HepG2 (cell line): ENCODE data around the gene GPS1. TPM values are rescaled to one million over a fixed set of nuclear protein-coding genes. Genes with fewer than 3 reads are reported as not detected.

Experiments
- ATAC-seq: fragments of 200-7000 bp; cut with Tn5 transposase; 3 replicates; pipeline ENCODE4 v1.9.1; 2020; ENCODE audit warnings: mild to moderate bottlenecking, moderate library complexity
- BruUV-seq: library from RNA; stranded (reverse); fragments of 400-500 nt; replicated peaks from 2 replicates; lab custom pipeline; 2021; lab: Mats Ljungman, UMichigan
- CTCF ChIA-PET: fragments of 300-600 bp; formaldehyde crosslinking; extraction: SDS; loops from one replicate; lab custom pipeline; 2021; ENCODE audit warnings: low total read pairs, inconsistent platforms, low intra/inter-chr PET ratio; lab: Yijun Ruan, JAX
- POLR2A ChIA-PET: fragments of 350-600 bp; sonication (Branson Sonifier 250); formaldehyde crosslinking; loops from one replicate; lab custom pipeline; 2020; ENCODE audit warnings: antibody characterized with exemption, inconsistent platforms; lab: Yijun Ruan, JAX
- DNase-seq: peaks from one replicate; pipeline ENCODE4 v3.0.0-alpha.2; 2015; ENCODE audit warnings: low spot score
- FAIRE-seq: peaks from 3 replicates; lab custom pipeline; 2011; peaks lifted over from hg19 to GRCh38; lab: Jason Lieb, UNC
- H2AFZ ChIP-seq: one replicate; pipeline ENCODE4 v1.6.1; 2011; ENCODE audit warnings: low read length, inconsistent platforms
- H3K27ac ChIP-seq: fragments of 300-600 bp; 3 replicates; pipeline ENCODE4 v1.8.0; 2011; ENCODE audit warnings: mixed run types, mild to moderate bottlenecking, mixed read lengths, low read length, inconsistent platforms; ENCODE audit not compliant: insufficient read depth; ENCODE audit errors: extremely low read length
- H3K27me3 ChIP-seq, 2 experiments: fragments of 200-600 bp in 1 of 2; 2 replicates in 1 of 2; 3 replicates in 1 of 2; pipeline versions ENCODE4 v1.6.0 to v1.8.0; 2011; ENCODE audit warnings: low read length in 2 of 2, mild to moderate bottlenecking in 2 of 2, moderate library complexity in 2 of 2, inconsistent platforms in 1 of 2; ENCODE audit not compliant: insufficient read depth in 2 of 2, control insufficient read depth in 1 of 2
- H3K36me3 ChIP-seq, 2 experiments: fragments of 200-600 bp in 1 of 2; replicated peaks in 1 of 2; 2 replicates in 1 of 2; 3 replicates in 1 of 2; pipeline versions ENCODE4 v1.5.1 to v1.8.0; 2011; ENCODE audit warnings: low read length in 2 of 2, inconsistent platforms in 1 of 2; ENCODE audit not compliant: insufficient read depth in 2 of 2, control insufficient read depth in 1 of 2
- H3K4me1 ChIP-seq: 2 replicates; pipeline ENCODE4 v1.5.1; 2012; ENCODE audit warnings: low read length, inconsistent platforms; ENCODE audit not compliant: insufficient read depth
- H3K4me2 ChIP-seq: 2 replicates; pipeline ENCODE4 v1.6.0; 2011; ENCODE audit warnings: low read depth, low read length, inconsistent platforms
- H3K4me3 ChIP-seq, 3 experiments: fragments of 200-600 bp in 1 of 3; sonication (generic), shearing (Covaris generic) in 1 of 3; replicated peaks in 1 of 3; 2 replicates each; pipeline ENCODE4 v1.5.1; 2011 to 2016; ENCODE audit warnings: low read length in 3 of 3, inconsistent platforms in 2 of 3, low read depth in 2 of 3, mild to moderate bottlenecking in 2 of 3, control low read depth in 1 of 3, mixed read lengths in 1 of 3; ENCODE audit not compliant: insufficient read depth in 1 of 3
- H3K79me2 ChIP-seq: one replicate; pipeline ENCODE4 v1.6.1; 2011; ENCODE audit warnings: low read length, inconsistent platforms; ENCODE audit not compliant: insufficient read depth
- H3K9ac ChIP-seq: 2 replicates; pipeline ENCODE4 v1.6.0; 2011; ENCODE audit warnings: mild to moderate bottlenecking, low read depth, low read length, inconsistent platforms; ENCODE audit not compliant: insufficient read depth
- H3K9me3 ChIP-seq: 2 replicates; pipeline ENCODE4 v1.5.1; 2012; ENCODE audit warnings: mild to moderate bottlenecking, low read length
- H4K20me1 ChIP-seq: 2 replicates; pipeline ENCODE4 v1.6.0; 2011; ENCODE audit warnings: inconsistent platforms, mild to moderate bottlenecking, low read length, moderate library complexity; ENCODE audit not compliant: insufficient read depth
- AGO2 ChIP-seq: fragments of 200-400 bp; formaldehyde crosslinking; optimal IDR thresholded peaks from 2 replicates; pipeline ENCODE3; 2017; ENCODE audit warnings: mild to moderate bottlenecking, low read depth, low read length, moderate library complexity
- ARID4A ChIP-seq: sonication (generic); formaldehyde crosslinking; IDR thresholded peaks from 2 replicates; pipeline ENCODE4 v1.5.0; 2020; ENCODE audit warnings: mild to moderate bottlenecking, missing genetic modification reagents, borderline replicate concordance
- CBX1 ChIP-seq: IDR thresholded peaks from one replicate; pipeline ENCODE4 v1.6.1; 2016; ENCODE audit warnings: antibody characterized with exemption, low read depth
- HNRNPL ChIP-seq: fragments of 200-400 bp; formaldehyde crosslinking; IDR thresholded peaks from 2 replicates; pipeline ENCODE4 v1.6.1; 2017; ENCODE audit warnings: mild to moderate bottlenecking, low read depth, low read length
- HOXA9 ChIP-seq: sonication (generic); formaldehyde crosslinking; IDR thresholded peaks from 2 replicates; pipeline ENCODE4 v1.8.1; 2022; ENCODE audit warnings: missing genetic modification reagents, mild to moderate bottlenecking, moderate library complexity, borderline replicate concordance
- MAFK ChIP-seq, 2 experiments: IDR thresholded peaks in 1 of 2; conservative IDR thresholded peaks in 1 of 2; 2 replicates each; pipeline ENCODE4 v1.6.1; 2011; ENCODE audit warnings: improper control_type of control experiment in 2 of 2, low read length in 2 of 2
- NRL ChIP-seq: sonication (generic); formaldehyde crosslinking; IDR thresholded peaks from 2 replicates; pipeline ENCODE4 v1.5.0; 2020; ENCODE audit warnings: missing genetic modification reagents, mild to moderate bottlenecking, moderate library complexity, borderline replicate concordance
- POLR2G ChIP-seq: fragments of 200-400 bp; formaldehyde crosslinking; IDR thresholded peaks from 2 replicates; pipeline ENCODE4 v1.6.1; 2018; ENCODE audit warnings: mild to moderate bottlenecking, low read depth, low read length, moderate library complexity
- RAD21 ChIP-seq: fragments of 450-650 bp; formaldehyde crosslinking; IDR thresholded peaks from 2 replicates; pipeline ENCODE4 v1.5.0; 2020; ENCODE audit warnings: mild to moderate bottlenecking
- RBFOX2 ChIP-seq: fragments of 200-400 bp; formaldehyde crosslinking; IDR thresholded peaks from 2 replicates; pipeline ENCODE4 v1.6.1; 2017; ENCODE audit warnings: low read depth, mild to moderate bottlenecking, low read length
- RFXAP ChIP-seq: sonication (generic); formaldehyde crosslinking; IDR thresholded peaks from 2 replicates; pipeline ENCODE4 v1.4.0; 2020; ENCODE audit warnings: missing genetic modification reagents, borderline replicate concordance
- SALL1 ChIP-seq: sonication (generic); formaldehyde crosslinking; IDR thresholded peaks from 2 replicates; pipeline ENCODE4 v1.8.0; 2022; ENCODE audit warnings: mild to moderate bottlenecking, missing genetic modification reagents
- STAG1 ChIP-seq: sonication (generic); formaldehyde crosslinking; IDR thresholded peaks from 2 replicates; pipeline ENCODE4 v1.4.0; 2020; ENCODE audit warnings: missing genetic modification reagents
- TBP ChIP-seq: sonication (generic); formaldehyde crosslinking; IDR thresholded peaks from 2 replicates; pipeline ENCODE4 v1.5.0; 2020; ENCODE audit warnings: missing genetic modification reagents
- ZBTB39 ChIP-seq: sonication (generic); formaldehyde crosslinking; IDR thresholded peaks from 2 replicates; pipeline ENCODE4 v1.5.0; 2020; ENCODE audit warnings: missing genetic modification reagents
- ZNF276 ChIP-seq: sonication (generic); formaldehyde crosslinking; IDR thresholded peaks from 2 replicates; pipeline ENCODE4 v1.4.0; 2020; ENCODE audit warnings: mild to moderate bottlenecking, low read depth, missing genetic modification reagents
- WGBS: methylation state at CpG from one replicate; pipeline ENCODE4 v1.1.6; 2017; ENCODE audit warnings: low lambda C conversion rate; 5-methylcytosine and 5-hydroxymethylcytosine counted together
- in situ Hi-C: cut with HindIII; loops from 2 replicates; pipeline ENCODE4 v1.10.0; 2017; ENCODE audit warnings: low pct_unique_long_range_greater_than_20kb; ENCODE audit not compliant: extremely low pct_ligation_motif_present
- intact Hi-C: fragments of 100-400 bp; cut with micrococcal nuclease; formaldehyde crosslinking; loops from one replicate; pipeline ENCODE4 v1.10.0; 2022; ENCODE audit not compliant: unreplicated experiment
- polyA plus RNA-seq, 8 experiments: library from polyadenylated mRNA; depleted of rRNA in 3 of 8; stranded (reverse) in 7 of 8; unstranded in 1 of 8; fragments of >200 nt; fragmentation: Illumina TruSeq in 4 of 8; extraction: Trizol in 4 of 8; gene quantifications; 2 replicates each; pipeline versions ENCODE4 v1.2.1 to v1.2.3, GENCODE V29; 2011 to 2016; ENCODE audit warnings: low read depth in 4 of 8, missing spikeins in 1 of 8, mixed read lengths in 1 of 8; ENCODE audit not compliant: insufficient read depth in 1 of 8
- total RNA-seq, 5 experiments: library from RNA; depleted of rRNA; stranded (reverse); fragments of >200 nt; fragmentation: Illumina TruSeq; extraction: Trizol; gene quantifications; 2 replicates each; pipeline ENCODE4 v1.2.3, GENCODE V29; 2016; ENCODE audit warnings: low read depth in 1 of 5

The GPS1 gene
- total and polyA plus RNA-seq, 2 of the 13 experiments (the other 11 are each of a cell fraction or from before 2014, with no cell fraction given): 124 to 128 TPM

- Histone ChIP-seq H4K20me1 (peaks cover 83% of the 10 kb centered on the region), H2AFZ (no peak overlapping the region), H3K79me2 (peaks cover 63% of the 10 kb centered on the region), H3K9ac (no peak overlapping the region), H3K4me1 (peaks cover 36% of the 10 kb centered on the region), H3K27me3 (no peaks in the 10 kb centered on the region; a peak in 1 of 5 replicates), H3K36me3 (peaks cover 71 to 88% of the 10 kb centered on the region in 2 experiments), H3K9me3 (no peaks in the 10 kb centered on the region), H3K4me2 (no peak overlapping the region), H3K4me3 (no peak overlapping the region; a peak in 1 of 6 replicates), H3K27ac (no peak overlapping the region)
- in situ Hi-C loops (no loop called here), intact Hi-C loops (loop anchor here (10.0 kb wide), 1 partner anchor 117 kb away; the partner anchor contains the start of gene ASPSCR1)
- ChIA-PET CTCF (no interaction called here), POLR2A (no interaction called here)
- DNase-seq (no peak), ATAC-seq (no peak), FAIRE-seq (no peak)
- 97% methylated on average over 14 of the region's 23 CpGs for WGBS
- TF ChIP-seq TBP: no peak
- no peak for TF ChIP-seq NRL
- TF ChIP-seq AGO2: peak; percentile 80
- TF ChIP-seq POLR2G: peak; percentile 24; the same call in 1 of the 2 replicates
- no peak for TF ChIP-seq HOXA9 (CRISPR knock-in tag)
- no peak for TF ChIP-seq ARID4A (CRISPR knock-in tag)
- TF ChIP-seq STAG1: no peak
- TF ChIP-seq RAD21 (CRISPR knock-in tag): no peak
- no peak for TF ChIP-seq MAFK (conservative IDR thresholded peaks at IDR 0.05 in 1 of 2, IDR thresholded peaks at IDR 0.05 in 1 of 2; ENCODE audit: low read length in 2 of 2)
- peak; percentile 55; the same call in 1 of the 2 replicates for TF ChIP-seq HNRNPL
- no peak for TF ChIP-seq SALL1 (CRISPR knock-in tag)
- TF ChIP-seq RFXAP (CRISPR knock-in tag): no peak
- no peak for TF ChIP-seq CBX1
- TF ChIP-seq RBFOX2: peak; percentile 52
- TF ChIP-seq ZNF276 (CRISPR knock-in tag): no peak
- TF ChIP-seq ZBTB39 (CRISPR knock-in tag): no peak
- BruUV-seq: no TSS peak
These were observed 40.4 kb downstream of the GPS1 start for GRCh38 chr17:82092094-82092586.
